Hepatocyte (in vitro differentiated cells): ENCODE measurements around the gene TSPAN10.

Experiments
- EZH2 ChIP-seq: fragments of 200-600 bp; sonication (generic); IDR thresholded peaks from 2 replicates; pipeline ENCODE4 v1.6.1; 2016; ENCODE audit warnings: antibody characterized with exemption, mild to moderate bottlenecking, borderline replicate concordance
- EZH2phosphoT487 ChIP-seq: fragments of 200-600 bp; sonication (generic); IDR thresholded peaks from one replicate; pipeline ENCODE4 v1.6.1; 2018; ENCODE audit warnings: antibody characterized with exemption, mild to moderate bottlenecking, low read depth, moderate library complexity; ENCODE audit not compliant: unreplicated experiment, severe bottlenecking
- TF ChIP-seq, protein P1 (sequence below): fragments of 200-600 bp; sonication (generic); IDR thresholded peaks from 2 replicates; pipeline ENCODE4 v1.5.1; 2016; ENCODE audit warnings: antibody characterized with exemption, mild to moderate bottlenecking; ENCODE audit not compliant: poor library complexity

DNA sequence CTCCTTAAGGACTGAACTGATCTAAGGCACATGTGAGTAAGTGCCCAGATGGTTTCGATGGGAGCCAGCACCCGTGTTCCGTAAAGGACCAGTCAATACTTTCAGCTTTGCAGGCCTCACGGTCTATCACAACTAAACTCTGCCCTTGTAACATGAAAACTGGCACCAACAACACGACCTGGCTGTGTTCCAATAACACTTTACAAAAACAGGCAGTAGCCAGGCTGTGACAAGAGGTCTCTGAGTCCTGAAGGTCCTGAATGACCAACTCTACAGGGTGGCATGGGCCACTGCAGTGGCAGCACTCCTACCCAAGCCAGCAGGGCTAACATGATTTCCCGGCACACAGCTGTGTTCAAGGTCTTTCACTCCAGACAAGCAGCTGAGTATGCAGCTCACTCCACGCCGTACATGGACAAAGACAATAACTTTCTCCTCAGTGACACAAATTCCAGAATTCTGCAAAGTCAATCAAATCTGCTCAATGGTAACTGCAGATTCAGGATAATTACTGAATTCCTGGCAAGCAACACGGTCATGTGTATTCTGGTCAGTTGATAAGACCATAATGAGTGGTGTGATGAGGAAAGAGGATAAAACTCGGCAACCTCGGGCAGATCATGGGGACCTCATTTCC lies 15.4 kb upstream of the TSPAN10 start:
- TF ChIP-seq, protein P1, sequence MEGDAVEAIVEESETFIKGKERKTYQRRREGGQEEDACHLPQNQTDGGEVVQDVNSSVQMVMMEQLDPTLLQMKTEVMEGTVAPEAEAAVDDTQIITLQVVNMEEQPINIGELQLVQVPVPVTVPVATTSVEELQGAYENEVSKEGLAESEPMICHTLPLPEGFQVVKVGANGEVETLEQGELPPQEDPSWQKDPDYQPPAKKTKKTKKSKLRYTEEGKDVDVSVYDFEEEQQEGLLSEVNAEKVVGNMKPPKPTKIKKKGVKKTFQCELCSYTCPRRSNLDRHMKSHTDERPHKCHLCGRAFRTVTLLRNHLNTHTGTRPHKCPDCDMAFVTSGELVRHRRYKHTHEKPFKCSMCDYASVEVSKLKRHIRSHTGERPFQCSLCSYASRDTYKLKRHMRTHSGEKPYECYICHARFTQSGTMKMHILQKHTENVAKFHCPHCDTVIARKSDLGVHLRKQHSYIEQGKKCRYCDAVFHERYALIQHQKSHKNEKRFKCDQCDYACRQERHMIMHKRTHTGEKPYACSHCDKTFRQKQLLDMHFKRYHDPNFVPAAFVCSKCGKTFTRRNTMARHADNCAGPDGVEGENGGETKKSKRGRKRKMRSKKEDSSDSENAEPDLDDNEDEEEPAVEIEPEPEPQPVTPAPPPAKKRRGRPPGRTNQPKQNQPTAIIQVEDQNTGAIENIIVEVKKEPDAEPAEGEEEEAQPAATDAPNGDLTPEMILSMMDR = no peak
- TF ChIP-seq EZH2 = no peak
- TF ChIP-seq EZH2phosphoT487 = no peak
